ENCODE data around the gene MAGI1.

The MAGI1 gene

DNA sequence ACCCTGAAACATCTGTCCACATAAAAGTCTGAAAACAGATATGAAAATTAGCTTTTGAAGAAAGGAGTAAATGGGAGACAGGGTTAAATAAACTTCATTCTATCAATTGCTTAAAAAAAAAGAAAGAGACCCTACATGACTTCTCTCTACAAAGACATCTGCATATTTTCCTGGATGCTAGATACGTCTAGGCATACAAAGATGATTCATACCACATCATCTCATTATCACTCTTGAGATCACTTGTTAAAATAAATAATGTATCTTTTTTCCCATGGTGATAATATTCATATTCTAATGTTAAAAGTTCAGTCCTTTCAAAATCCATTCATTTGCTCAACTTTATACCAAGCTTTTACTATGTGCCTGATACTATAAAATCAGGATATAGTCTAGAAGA is 295.8 kb downstream of the MAGI1 start:
- no peaks in the 10 kb centered on the region for H3K27me3 ChIP-seq (ENCODE audit: insufficient read depth, low read depth)

DNA sequence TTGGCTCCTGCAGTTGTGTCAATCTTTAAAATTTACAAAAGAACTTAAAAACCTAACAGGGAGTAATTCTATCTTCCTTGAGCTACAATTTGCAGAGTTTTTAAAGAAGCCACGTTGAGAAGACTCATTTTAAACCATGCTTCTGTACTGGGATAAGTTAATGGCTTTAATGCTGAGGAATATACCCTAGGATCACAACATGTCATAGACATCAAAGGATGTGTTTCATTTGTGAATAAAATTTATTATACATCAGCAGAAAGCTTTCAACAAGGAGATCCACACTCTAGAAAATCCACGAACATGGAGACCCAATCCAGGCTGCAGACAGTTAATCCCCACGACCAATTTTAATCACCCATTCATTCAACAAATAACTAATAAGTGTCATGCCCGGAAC is 297.2 kb downstream of the MAGI1 start:
- Histone ChIP-seq H4K20me1 (ENCODE audit: insufficient read depth) (no peaks in the 10 kb centered on the region), H3K36me3 (ENCODE audit: insufficient read depth) (no peaks in the 10 kb centered on the region), H3K27ac (no peak overlapping the region), H3K9ac (no peak overlapping the region), H3K4me3 (IDR thresholded peaks at IDR 0.05; ENCODE audit: insufficient read depth, low read depth, low read length) (no peak overlapping the region), H3K79me2 (ENCODE audit: insufficient read depth, low read depth) (no peaks in the 10 kb centered on the region), H3K27me3 (ENCODE audit: insufficient read depth, low read depth) (no peaks in the 10 kb centered on the region), H2AFZ (ENCODE audit: low read depth) (no peak overlapping the region), H3K4me1 (ENCODE audit: low read depth, poor library complexity, severe bottlenecking) (no peaks in the 10 kb centered on the region), H3K4me2 (no peak overlapping the region)
- TF ChIP-seq, protein P1, sequence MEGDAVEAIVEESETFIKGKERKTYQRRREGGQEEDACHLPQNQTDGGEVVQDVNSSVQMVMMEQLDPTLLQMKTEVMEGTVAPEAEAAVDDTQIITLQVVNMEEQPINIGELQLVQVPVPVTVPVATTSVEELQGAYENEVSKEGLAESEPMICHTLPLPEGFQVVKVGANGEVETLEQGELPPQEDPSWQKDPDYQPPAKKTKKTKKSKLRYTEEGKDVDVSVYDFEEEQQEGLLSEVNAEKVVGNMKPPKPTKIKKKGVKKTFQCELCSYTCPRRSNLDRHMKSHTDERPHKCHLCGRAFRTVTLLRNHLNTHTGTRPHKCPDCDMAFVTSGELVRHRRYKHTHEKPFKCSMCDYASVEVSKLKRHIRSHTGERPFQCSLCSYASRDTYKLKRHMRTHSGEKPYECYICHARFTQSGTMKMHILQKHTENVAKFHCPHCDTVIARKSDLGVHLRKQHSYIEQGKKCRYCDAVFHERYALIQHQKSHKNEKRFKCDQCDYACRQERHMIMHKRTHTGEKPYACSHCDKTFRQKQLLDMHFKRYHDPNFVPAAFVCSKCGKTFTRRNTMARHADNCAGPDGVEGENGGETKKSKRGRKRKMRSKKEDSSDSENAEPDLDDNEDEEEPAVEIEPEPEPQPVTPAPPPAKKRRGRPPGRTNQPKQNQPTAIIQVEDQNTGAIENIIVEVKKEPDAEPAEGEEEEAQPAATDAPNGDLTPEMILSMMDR (conservative IDR thresholded peaks at IDR 0.05; ENCODE audit: low read depth, low read length), result no peak

More for the DNA sequence above, 295.8 kb downstream of the MAGI1 start:
- Histone ChIP-seq H3K79me2 (ENCODE audit: insufficient read depth, low read depth) (no peaks in the 10 kb centered on the region), H3K4me2 (no peak overlapping the region), H3K36me3 (ENCODE audit: insufficient read depth) (no peaks in the 10 kb centered on the region), H3K27ac (no peak overlapping the region), H3K4me3 (IDR thresholded peaks at IDR 0.05; ENCODE audit: insufficient read depth, low read depth, low read length) (no peak overlapping the region), H3K9ac (no peak overlapping the region), H3K4me1 (ENCODE audit: low read depth, poor library complexity, severe bottlenecking) (no peaks in the 10 kb centered on the region), H2AFZ (ENCODE audit: low read depth) (no peak overlapping the region), H4K20me1 (ENCODE audit: insufficient read depth) (no peaks in the 10 kb centered on the region)
- TF ChIP-seq, protein P1 (conservative IDR thresholded peaks at IDR 0.05; ENCODE audit: low read depth, low read length), result no peak

DNA sequence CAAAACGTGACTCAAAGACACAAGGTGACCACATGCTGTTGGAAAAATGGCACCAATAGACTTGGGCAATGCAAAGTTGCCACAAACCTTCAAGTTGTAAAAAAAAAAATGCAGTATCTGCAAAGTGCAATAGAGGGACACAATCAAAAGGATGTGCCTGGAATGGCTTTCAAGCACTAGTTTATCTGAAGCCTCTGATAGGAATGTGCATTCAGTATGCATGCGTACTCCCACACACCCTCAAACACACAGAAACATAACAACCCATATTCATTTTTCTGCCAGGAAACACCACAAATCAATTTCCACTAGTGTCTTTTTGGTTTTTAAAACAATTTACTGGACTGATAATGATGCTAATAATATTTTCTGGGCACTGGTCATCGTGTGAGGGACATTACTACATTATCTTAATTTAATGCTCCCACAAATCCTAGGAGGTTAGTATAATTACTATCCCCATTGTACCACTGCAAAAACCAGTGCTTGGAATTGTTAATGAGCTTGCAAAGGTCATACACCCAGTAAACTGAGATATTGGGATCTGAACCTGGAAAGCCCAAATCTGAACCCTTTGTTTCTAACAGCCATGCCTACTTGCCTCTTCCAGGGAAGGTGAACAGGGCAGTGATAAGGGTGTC is 298.7 kb downstream of the MAGI1 start:
- Histone ChIP-seq H3K79me2 (ENCODE audit: insufficient read depth, low read depth) (no peaks in the 10 kb centered on the region), H3K27me3 (ENCODE audit: insufficient read depth, low read depth) (no peaks in the 10 kb centered on the region), H4K20me1 (ENCODE audit: insufficient read depth) (no peaks in the 10 kb centered on the region), H3K4me3 (IDR thresholded peaks at IDR 0.05; ENCODE audit: insufficient read depth, low read depth, low read length) (no peak overlapping the region), H2AFZ (ENCODE audit: low read depth) (no peak overlapping the region), H3K36me3 (ENCODE audit: insufficient read depth) (no peaks in the 10 kb centered on the region), H3K9ac (no peak overlapping the region), H3K27ac (no peak overlapping the region), H3K4me1 (ENCODE audit: low read depth, poor library complexity, severe bottlenecking) (no peaks in the 10 kb centered on the region), H3K4me2 (no peak overlapping the region)
- TF ChIP-seq, protein P1 (conservative IDR thresholded peaks at IDR 0.05; ENCODE audit: low read depth, low read length), result no peak

DNA sequence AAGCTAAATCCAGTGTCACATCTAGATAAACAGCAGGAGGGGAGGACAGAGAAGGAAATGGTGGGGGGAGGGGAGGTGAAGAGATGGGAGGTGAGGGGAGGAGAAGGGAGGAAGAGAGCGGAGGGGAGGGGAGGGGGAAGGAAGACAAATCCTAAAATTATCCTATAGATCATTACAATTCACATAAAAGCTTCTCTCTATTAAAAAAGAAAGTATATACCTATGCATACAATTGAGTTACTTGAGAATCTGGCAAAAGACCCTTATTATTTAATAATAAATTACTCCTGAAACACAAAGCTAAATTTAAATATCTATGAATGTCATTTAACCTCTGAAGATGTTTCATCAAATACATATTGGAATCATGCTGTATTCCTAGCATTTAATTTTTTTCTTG is 303.9 kb downstream of the MAGI1 start:
- H3K4me3 ChIP-seq (IDR thresholded peaks at IDR 0.05; ENCODE audit: insufficient read depth, low read depth, low read length), result no peak overlapping the region
- no peak overlapping the region for H2AFZ ChIP-seq (ENCODE audit: low read depth)
- no peak overlapping the region for H3K27ac ChIP-seq
- no peaks in the 10 kb centered on the region for H3K36me3 ChIP-seq (ENCODE audit: insufficient read depth)
- no peak overlapping the region for H3K9ac ChIP-seq
- peaks cover 4% of the 10 kb centered on the region for H3K4me1 ChIP-seq (ENCODE audit: low read depth, poor library complexity, severe bottlenecking)
- no peak overlapping the region for H3K4me2 ChIP-seq
- TF ChIP-seq, protein P1 (conservative IDR thresholded peaks at IDR 0.05; ENCODE audit: low read depth, low read length), result no peak
- no peaks in the 10 kb centered on the region for H4K20me1 ChIP-seq (ENCODE audit: insufficient read depth)
- H3K79me2 ChIP-seq (ENCODE audit: insufficient read depth, low read depth), result no peaks in the 10 kb centered on the region
- no peaks in the 10 kb centered on the region for H3K27me3 ChIP-seq (ENCODE audit: insufficient read depth, low read depth)
